Ovary (tissue), 9 donors: ENCODE results near the gene ANGEL2. TPM values are rescaled to one million over a fixed set of nuclear protein-coding genes. Genes with fewer than 3 reads are reported as not detected.

Experiments used
- DNase-seq, 5 donors: peaks; one replicate each; pipeline ENCODE4 v3.0.0-alpha.2; 2019 to 2020
- H3K27ac ChIP-seq, 2 donors: fragments of 200-600 bp; one replicate each; pipeline versions ENCODE4 v1.5.1 to v1.8.0; 2019 to 2022
- H3K27me3 ChIP-seq: fragments of 200-600 bp; one replicate; pipeline ENCODE4 v1.8.0; 2022
- H3K36me3 ChIP-seq: fragments of 200-600 bp; sonication (generic); one replicate; pipeline ENCODE4 v1.5.1; 2019
- H3K4me1 ChIP-seq: one replicate; pipeline ENCODE4 v1.8.1; 2013; ENCODE audit warnings: mild to moderate bottlenecking, moderate library complexity; ENCODE audit not compliant: insufficient read depth
- H3K4me3 ChIP-seq: fragments of 200-600 bp; sonication (generic); one replicate; pipeline ENCODE4 v1.5.1; 2017
- H3K9me3 ChIP-seq, 2 donors: fragments of 200-600 bp in 1 of 2; sonication (generic) in 1 of 2; one replicate each; pipeline versions ENCODE4 v1.5.1 to v1.8.1; 2013 to 2019; ENCODE audit warnings: mild to moderate bottlenecking in 1 of 2, moderate library complexity in 1 of 2
- CTCF ChIP-seq, 3 donors: fragments of 450-650 bp in 2 of 3; fragments of 200-600 bp in 1 of 3; IDR thresholded peaks; one replicate each; pipeline versions ENCODE4 v1.5.1 to v1.8.0; 2016 to 2022; ENCODE audit warnings: antibody characterized with exemption in 3 of 3, mild to moderate bottlenecking in 1 of 3
- EP300 ChIP-seq: sonication (generic); formaldehyde crosslinking; IDR thresholded peaks from one replicate; pipeline ENCODE4 v1.6.1; 2017; ENCODE audit warnings: antibody characterized with exemption
- POLR2A ChIP-seq: fragments of 450-650 bp; IDR thresholded peaks from one replicate; pipeline ENCODE4 v1.6.1; 2017; ENCODE audit warnings: antibody characterized with exemption, mild to moderate bottlenecking, moderate library complexity
- WGBS, 3 donors: extraction: QIAGEN DNeasy Blood & Tissue Kit in 1 of 3; methylation state at CpG; one replicate each; pipeline versions ENCODE4 v1.1.5 to v1.1.7; 2013 to 2017; 5-methylcytosine and 5-hydroxymethylcytosine counted together
- intact Hi-C, 4 donors: fragments of 100-400 bp; cut with DNase I; formaldehyde crosslinking; loops; one replicate each; pipeline versions ENCODE4 v1.11.0 to v1.15.1; 2022 to 2023
- polyA plus RNA-seq, 2 donors: library from polyadenylated mRNA; stranded (reverse); fragments of 200-250 nt in 1 of 2; fragments of 350-450 nt in 1 of 2; fragmentation: Illumina TruSeq in 1 of 2; extraction: RNeasy Lipid Tissue Mini Kit (QIAGEN cat#74804) in 1 of 2; gene quantifications; one replicate each; pipeline ENCODE4 v1.2.3, GENCODE V29; 2013 to 2014
- total RNA-seq, 7 donors: library from RNA; depleted of rRNA in 2 of 7; stranded (reverse); fragments of >200 nt in 2 of 7; fragmentation: NEBNext Ultra II Directional in 3 of 7; extraction: Animal tissue kit (Norgen Biotek cat#: 25700) in 3 of 7; gene quantifications; one replicate each; pipeline versions ENCODE4 v1.1.0 to v1.2.4, GENCODE V29; 2016 to 2023
- donor health status: DM: no; HTN: no; CAD: no; lungs with moderate emphysema.
- donor health status: DM: no; HTN: no; CAD: no.
- donor health status: Bipolar disorder and iron deficiency.
- donor health status: DM: yes; HTN: yes; CAD: no.
- donor health status: DM: no; HTN: no; CAD: no.
- donor health status: DM: yes; HTN: yes; CAD: no.

ANGEL2 gene
- total and polyA plus RNA-seq, 9 donors: 18.3 to 51.3 (median 38.6) TPM

- H3K27ac ChIP-seq: no peak overlapping the region
- TF ChIP-seq EP300 (no peak), POLR2A (no peak), CTCF (IDR thresholded peaks at IDR 0.05) (no peak)
- no peak for DNase-seq
- H3K4me3 ChIP-seq: no peak overlapping the region
- H3K27me3 ChIP-seq: no peaks in the 10 kb centered on the region
- H3K36me3 ChIP-seq: no peaks in the 10 kb centered on the region
- 94 to 95% (median 94%) methylated on average over 2 of the region's 2 CpGs for WGBS, 3 donors
- no peaks in the 10 kb centered on the region for H3K4me1 ChIP-seq
- H3K9me3 ChIP-seq: no peaks in the 10 kb centered on the region
- intact Hi-C loops: no loop called here
Measured at GRCh38 chr1:212986551-212986950, 29.1 kb downstream of the ANGEL2 start.

GRCh38 chr1:212984522-212985291 is 31.0 kb downstream of the ANGEL2 start:
- intact Hi-C loops: loop anchor here in 1 of 4 donors (5.0 kb wide), 1 partner anchor 1308 kb away; no protein-coding TSS in a partner anchor
- DNase-seq: no peak
- Histone ChIP-seq H3K4me3 (no peak overlapping the region), H3K4me1 (no peaks in the 10 kb centered on the region), H3K27ac (no peak overlapping the region), H3K27me3 (no peaks in the 10 kb centered on the region), H3K9me3 (no peaks in the 10 kb centered on the region), H3K36me3 (no peaks in the 10 kb centered on the region)
- 92 to 94% (median 92%) methylated on average over 6 of the region's 6 CpGs for WGBS, 3 donors
- TF ChIP-seq CTCF (IDR thresholded peaks at IDR 0.05): no peak
- no peak for TF ChIP-seq POLR2A
- no peak for TF ChIP-seq EP300

- WGBS, 3 donors: 87 to 95% (median 89%) methylated on average over 3 of the region's 3 CpGs
- Histone ChIP-seq H3K4me3 (no peak overlapping the region), H3K36me3 (no peaks in the 10 kb centered on the region), H3K4me1 (no peaks in the 10 kb centered on the region), H3K27ac (no peak overlapping the region), H3K9me3 (no peaks in the 10 kb centered on the region), H3K27me3 (no peaks in the 10 kb centered on the region)
- intact Hi-C loops: loop anchor here in 1 of 4 donors (5.0 kb wide), 1 partner anchor 1309 kb away; no protein-coding TSS in a partner anchor
- TF ChIP-seq CTCF (IDR thresholded peaks at IDR 0.05): no peak
- no peak for TF ChIP-seq EP300
- TF ChIP-seq POLR2A: no peak
- no peak for DNase-seq
Measured at GRCh38 chr1:212983482-212983881, 32.2 kb downstream of the ANGEL2 start.

GRCh38 chr1:212982430-212983152 is 33.1 kb downstream of the ANGEL2 start:
- TF ChIP-seq CTCF (IDR thresholded peaks at IDR 0.05) (no peak), POLR2A (no peak), EP300 (no peak)
- H3K4me3 ChIP-seq: no peak overlapping the region
- no peaks in the 10 kb centered on the region for H3K9me3 ChIP-seq
- no peaks in the 10 kb centered on the region for H3K27me3 ChIP-seq
- 19 to 44% (median 36%) methylated on average over 6 of the region's 6 CpGs for WGBS, 3 donors
- DNase-seq: no peak
- no peaks in the 10 kb centered on the region for H3K4me1 ChIP-seq
- H3K36me3 ChIP-seq: no peaks in the 10 kb centered on the region
- intact Hi-C loops: loop anchor here in 1 of 4 donors (5.0 kb wide), 1 partner anchor 1310 kb away; no protein-coding TSS in a partner anchor
- H3K27ac ChIP-seq: no peak overlapping the region
